HepG2 (cell line): ENCODE results near the gene HINT1. TPM values are rescaled to one million over a fixed set of nuclear protein-coding genes. Genes with fewer than 3 reads are reported as not detected.

Experiments used
- ATAC-seq: fragments of 200-7000 bp; cut with Tn5 transposase; 3 replicates; pipeline ENCODE4 v1.9.1; 2020; ENCODE audit warnings: mild to moderate bottlenecking, moderate library complexity
- BruUV-seq: library from RNA; stranded (reverse); fragments of 400-500 nt; replicated peaks from 2 replicates; lab custom pipeline; 2021; lab: Mats Ljungman, UMichigan
- CTCF ChIA-PET: fragments of 300-600 bp; formaldehyde crosslinking; extraction: SDS; loops from one replicate; lab custom pipeline; 2021; ENCODE audit warnings: low total read pairs, inconsistent platforms, low intra/inter-chr PET ratio; lab: Yijun Ruan, JAX
- POLR2A ChIA-PET: fragments of 350-600 bp; sonication (Branson Sonifier 250); formaldehyde crosslinking; loops from one replicate; lab custom pipeline; 2020; ENCODE audit warnings: antibody characterized with exemption, inconsistent platforms; lab: Yijun Ruan, JAX
- DNase-seq: peaks from one replicate; pipeline ENCODE4 v3.0.0-alpha.2; 2015; ENCODE audit warnings: low spot score
- FAIRE-seq: peaks from 3 replicates; lab custom pipeline; 2011; peaks lifted over from hg19 to GRCh38; lab: Jason Lieb, UNC
- H2AFZ ChIP-seq: one replicate; pipeline ENCODE4 v1.6.1; 2011; ENCODE audit warnings: low read length, inconsistent platforms
- H3K27ac ChIP-seq: fragments of 300-600 bp; 3 replicates; pipeline ENCODE4 v1.8.0; 2011; ENCODE audit warnings: mixed run types, mild to moderate bottlenecking, mixed read lengths, low read length, inconsistent platforms; ENCODE audit not compliant: insufficient read depth; ENCODE audit errors: extremely low read length
- H3K27me3 ChIP-seq, 2 experiments: fragments of 200-600 bp in 1 of 2; 2 replicates in 1 of 2; 3 replicates in 1 of 2; pipeline versions ENCODE4 v1.6.0 to v1.8.0; 2011; ENCODE audit warnings: low read length in 2 of 2, mild to moderate bottlenecking in 2 of 2, moderate library complexity in 2 of 2, inconsistent platforms in 1 of 2; ENCODE audit not compliant: insufficient read depth in 2 of 2, control insufficient read depth in 1 of 2
- H3K36me3 ChIP-seq, 2 experiments: fragments of 200-600 bp in 1 of 2; replicated peaks in 1 of 2; 2 replicates in 1 of 2; 3 replicates in 1 of 2; pipeline versions ENCODE4 v1.5.1 to v1.8.0; 2011; ENCODE audit warnings: low read length in 2 of 2, inconsistent platforms in 1 of 2; ENCODE audit not compliant: insufficient read depth in 2 of 2, control insufficient read depth in 1 of 2
- H3K4me1 ChIP-seq: 2 replicates; pipeline ENCODE4 v1.5.1; 2012; ENCODE audit warnings: low read length, inconsistent platforms; ENCODE audit not compliant: insufficient read depth
- H3K4me2 ChIP-seq: 2 replicates; pipeline ENCODE4 v1.6.0; 2011; ENCODE audit warnings: low read depth, low read length, inconsistent platforms
- H3K4me3 ChIP-seq, 3 experiments: fragments of 200-600 bp in 1 of 3; sonication (generic), shearing (Covaris generic) in 1 of 3; replicated peaks in 1 of 3; 2 replicates each; pipeline ENCODE4 v1.5.1; 2011 to 2016; ENCODE audit warnings: low read length in 3 of 3, inconsistent platforms in 2 of 3, low read depth in 2 of 3, mild to moderate bottlenecking in 2 of 3, control low read depth in 1 of 3, mixed read lengths in 1 of 3; ENCODE audit not compliant: insufficient read depth in 1 of 3
- H3K79me2 ChIP-seq: one replicate; pipeline ENCODE4 v1.6.1; 2011; ENCODE audit warnings: low read length, inconsistent platforms; ENCODE audit not compliant: insufficient read depth
- H3K9ac ChIP-seq: 2 replicates; pipeline ENCODE4 v1.6.0; 2011; ENCODE audit warnings: mild to moderate bottlenecking, low read depth, low read length, inconsistent platforms; ENCODE audit not compliant: insufficient read depth
- H3K9me3 ChIP-seq: 2 replicates; pipeline ENCODE4 v1.5.1; 2012; ENCODE audit warnings: mild to moderate bottlenecking, low read length
- H4K20me1 ChIP-seq: 2 replicates; pipeline ENCODE4 v1.6.0; 2011; ENCODE audit warnings: inconsistent platforms, mild to moderate bottlenecking, low read length, moderate library complexity; ENCODE audit not compliant: insufficient read depth
- BRCA1 ChIP-seq: sonication (generic); formaldehyde crosslinking; IDR thresholded peaks from 2 replicates; pipeline ENCODE4 v1.4.0; 2020; ENCODE audit warnings: missing genetic modification reagents
- CHD2 ChIP-seq: IDR thresholded peaks from 2 replicates; pipeline ENCODE4 v1.6.1; 2011; ENCODE audit warnings: low read depth, low read length, improper control_type of control experiment
- HNRNPLL ChIP-seq: fragments of 200-400 bp; formaldehyde crosslinking; IDR thresholded peaks from 2 replicates; pipeline ENCODE4 v1.6.1; 2017; ENCODE audit warnings: mild to moderate bottlenecking, low read depth, low read length; ENCODE audit not compliant: poor library complexity, severe bottlenecking
- SETDB1 ChIP-seq: sonication (generic); formaldehyde crosslinking; IDR thresholded peaks from 2 replicates; pipeline ENCODE4 v1.5.1; 2020; ENCODE audit warnings: missing genetic modification reagents, mild to moderate bottlenecking, borderline replicate concordance
- SOX13 ChIP-seq, 3 experiments: fragments of 450-650 bp in 1 of 3; sonication (generic) in 1 of 3; formaldehyde crosslinking in 1 of 3; IDR thresholded peaks in 2 of 3; conservative IDR thresholded peaks in 1 of 3; 2 replicates each; pipeline versions ENCODE4 v1.5.0 to v1.6.1; 2016 to 2020; ENCODE audit warnings: antibody characterized with exemption in 1 of 3, mild to moderate bottlenecking in 1 of 3, missing compliant biosample characterization in 1 of 3, missing genetic modification reagents in 1 of 3, moderate library complexity in 1 of 3
- TAF15 ChIP-seq: fragments of 200-400 bp; formaldehyde crosslinking; IDR thresholded peaks from one replicate; pipeline ENCODE4 v1.6.1; 2018; ENCODE audit warnings: mild to moderate bottlenecking, low read depth, low read length; ENCODE audit not compliant: poor library complexity, severe bottlenecking
- TRIM24 ChIP-seq: sonication (generic); formaldehyde crosslinking; IDR thresholded peaks from 2 replicates; pipeline ENCODE4 v1.8.0; 2022; ENCODE audit warnings: mild to moderate bottlenecking, missing genetic modification reagents
- ZNF235 ChIP-seq: sonication (generic); formaldehyde crosslinking; IDR thresholded peaks from 2 replicates; pipeline ENCODE4 v1.8.1; 2023; ENCODE audit warnings: mild to moderate bottlenecking, missing genetic modification reagents, borderline replicate concordance
- ZNF577 ChIP-seq: sonication (generic); formaldehyde crosslinking; IDR thresholded peaks from 2 replicates; pipeline ENCODE4 v1.4.0; 2020; ENCODE audit warnings: mild to moderate bottlenecking, low read depth, missing genetic modification reagents, borderline replicate concordance
- WGBS: methylation state at CpG from one replicate; pipeline ENCODE4 v1.1.6; 2017; ENCODE audit warnings: low lambda C conversion rate; 5-methylcytosine and 5-hydroxymethylcytosine counted together
- in situ Hi-C: cut with HindIII; loops from 2 replicates; pipeline ENCODE4 v1.10.0; 2017; ENCODE audit warnings: low pct_unique_long_range_greater_than_20kb; ENCODE audit not compliant: extremely low pct_ligation_motif_present
- intact Hi-C: fragments of 100-400 bp; cut with micrococcal nuclease; formaldehyde crosslinking; loops from one replicate; pipeline ENCODE4 v1.10.0; 2022; ENCODE audit not compliant: unreplicated experiment
- polyA plus RNA-seq, 8 experiments: library from polyadenylated mRNA; depleted of rRNA in 3 of 8; stranded (reverse) in 7 of 8; unstranded in 1 of 8; fragments of >200 nt; fragmentation: Illumina TruSeq in 4 of 8; extraction: Trizol in 4 of 8; gene quantifications; 2 replicates each; pipeline versions ENCODE4 v1.2.1 to v1.2.3, GENCODE V29; 2011 to 2016; ENCODE audit warnings: low read depth in 4 of 8, missing spikeins in 1 of 8, mixed read lengths in 1 of 8; ENCODE audit not compliant: insufficient read depth in 1 of 8
- total RNA-seq, 5 experiments: library from RNA; depleted of rRNA; stranded (reverse); fragments of >200 nt; fragmentation: Illumina TruSeq; extraction: Trizol; gene quantifications; 2 replicates each; pipeline ENCODE4 v1.2.3, GENCODE V29; 2016; ENCODE audit warnings: low read depth in 1 of 5
- TF ChIP-seq, protein P1 (sequence below), 2 experiments: fragments of 450-650 bp in 1 of 2; sonication (generic) in 1 of 2; formaldehyde crosslinking in 1 of 2; IDR thresholded peaks; 2 replicates each; pipeline versions ENCODE4 v1.6.1 to v1.8.0; 2016 to 2022; ENCODE audit warnings: antibody characterized with exemption in 1 of 2, mild to moderate bottlenecking in 1 of 2, missing genetic modification reagents in 1 of 2
- TF ChIP-seq, protein P2 (sequence below): sonication (generic); formaldehyde crosslinking; IDR thresholded peaks from 2 replicates; pipeline ENCODE4 v1.5.1; 2020; ENCODE audit warnings: missing genetic modification reagents, mild to moderate bottlenecking, borderline replicate concordance

Gene HINT1
- total and polyA plus RNA-seq, 2 of the 13 experiments (the other 11 are each of a cell fraction or from before 2014, with no cell fraction given) = 428 to 997 TPM

DNA sequence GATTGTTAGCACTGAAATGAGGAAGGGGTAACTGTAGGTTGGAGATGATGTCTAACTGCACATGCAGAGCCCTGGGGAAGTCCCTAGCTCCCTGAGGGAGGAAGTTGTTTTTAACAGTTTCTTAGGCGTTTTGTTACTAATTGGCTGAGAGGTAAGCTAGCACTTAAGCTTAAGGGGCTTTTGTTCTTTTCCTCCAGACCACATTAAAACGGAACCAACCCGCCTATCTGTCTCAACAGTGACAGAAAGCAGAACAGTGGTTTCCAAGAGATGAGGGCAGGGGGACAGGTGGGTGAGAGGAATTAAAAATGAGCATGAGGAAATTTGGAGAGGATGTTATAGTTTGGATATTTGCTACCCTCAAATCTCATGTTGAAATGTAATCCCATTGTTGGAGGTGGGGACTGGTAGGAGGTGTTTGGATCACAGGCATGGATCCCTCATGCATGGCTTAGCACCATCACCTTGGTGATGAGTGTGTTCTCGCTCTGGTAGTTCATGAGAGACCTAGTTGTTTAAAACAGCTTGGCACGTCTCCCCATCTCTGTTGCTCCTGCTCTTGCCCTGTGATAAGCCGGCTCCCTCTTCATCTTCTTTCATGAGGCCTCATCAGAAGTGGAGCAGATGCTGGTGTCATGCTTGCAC is 44.6 kb upstream of the HINT1 start:
- no peaks in the 10 kb centered on the region for H3K4me1 ChIP-seq
- no peaks in the 10 kb centered on the region for H3K36me3 ChIP-seq
- no peak overlapping the region for H3K27ac ChIP-seq
- H3K27me3 ChIP-seq = no peaks in the 10 kb centered on the region; a peak in 1 of 5 replicates
- no peak for FAIRE-seq
- no peak for ATAC-seq
- no peak overlapping the region for H3K4me2 ChIP-seq
- H3K9ac ChIP-seq = no peak overlapping the region
- intact Hi-C loops = no loop called here
- ChIA-PET POLR2A (no interaction called here), CTCF (no interaction called here)
- no peak overlapping the region for H2AFZ ChIP-seq
- H3K9me3 ChIP-seq = no peaks in the 10 kb centered on the region
- H4K20me1 ChIP-seq = no peaks in the 10 kb centered on the region
- no peaks in the 10 kb centered on the region for H3K79me2 ChIP-seq
- no peak overlapping the region for H3K4me3 ChIP-seq
- no TSS peak for BruUV-seq
- no peak for DNase-seq
- WGBS = 23% methylated on average over 6 of the region's 6 CpGs
- in situ Hi-C loops = no loop called here
- TF ChIP-seq ZNF577 (no peak), TAF15 (no peak), SETDB1 (CRISPR knock-in tag) (no peak), SOX13 (IDR thresholded peaks at IDR 0.05) (no peak), SOX13 (CRISPR knock-in tag; conservative IDR thresholded peaks at IDR 0.05 in 1 of 2, IDR thresholded peaks at IDR 0.05 in 1 of 2) (no peak), ZNF235 (CRISPR knock-in tag) (no peak), TRIM24 (CRISPR knock-in tag) (no peak), BRCA1 (CRISPR knock-in tag) (no peak), HNRNPLL (no peak), CHD2 (no peak)
- TF ChIP-seq, protein P1, sequence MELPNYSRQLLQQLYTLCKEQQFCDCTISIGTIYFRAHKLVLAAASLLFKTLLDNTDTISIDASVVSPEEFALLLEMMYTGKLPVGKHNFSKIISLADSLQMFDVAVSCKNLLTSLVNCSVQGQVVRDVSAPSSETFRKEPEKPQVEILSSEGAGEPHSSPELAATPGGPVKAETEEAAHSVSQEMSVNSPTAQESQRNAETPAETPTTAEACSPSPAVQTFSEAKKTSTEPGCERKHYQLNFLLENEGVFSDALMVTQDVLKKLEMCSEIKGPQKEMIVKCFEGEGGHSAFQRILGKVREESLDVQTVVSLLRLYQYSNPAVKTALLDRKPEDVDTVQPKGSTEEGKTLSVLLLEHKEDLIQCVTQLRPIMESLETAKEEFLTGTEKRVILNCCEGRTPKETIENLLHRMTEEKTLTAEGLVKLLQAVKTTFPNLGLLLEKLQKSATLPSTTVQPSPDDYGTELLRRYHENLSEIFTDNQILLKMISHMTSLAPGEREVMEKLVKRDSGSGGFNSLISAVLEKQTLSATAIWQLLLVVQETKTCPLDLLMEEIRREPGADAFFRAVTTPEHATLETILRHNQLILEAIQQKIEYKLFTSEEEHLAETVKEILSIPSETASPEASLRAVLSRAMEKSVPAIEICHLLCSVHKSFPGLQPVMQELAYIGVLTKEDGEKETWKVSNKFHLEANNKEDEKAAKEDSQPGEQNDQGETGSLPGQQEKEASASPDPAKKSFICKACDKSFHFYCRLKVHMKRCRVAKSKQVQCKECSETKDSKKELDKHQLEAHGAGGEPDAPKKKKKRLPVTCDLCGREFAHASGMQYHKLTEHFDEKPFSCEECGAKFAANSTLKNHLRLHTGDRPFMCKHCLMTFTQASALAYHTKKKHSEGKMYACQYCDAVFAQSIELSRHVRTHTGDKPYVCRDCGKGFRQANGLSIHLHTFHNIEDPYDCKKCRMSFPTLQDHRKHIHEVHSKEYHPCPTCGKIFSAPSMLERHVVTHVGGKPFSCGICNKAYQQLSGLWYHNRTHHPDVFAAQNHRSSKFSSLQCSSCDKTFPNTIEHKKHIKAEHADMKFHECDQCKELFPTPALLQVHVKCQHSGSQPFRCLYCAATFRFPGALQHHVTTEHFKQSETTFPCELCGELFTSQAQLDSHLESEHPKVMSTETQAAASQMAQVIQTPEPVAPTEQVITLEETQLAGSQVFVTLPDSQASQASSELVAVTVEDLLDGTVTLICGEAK (IDR thresholded peaks at IDR 0.05) = no peak
- TF ChIP-seq, protein P1 (CRISPR knock-in tag; IDR thresholded peaks at IDR 0.05) = no peak
- TF ChIP-seq, protein P2, sequence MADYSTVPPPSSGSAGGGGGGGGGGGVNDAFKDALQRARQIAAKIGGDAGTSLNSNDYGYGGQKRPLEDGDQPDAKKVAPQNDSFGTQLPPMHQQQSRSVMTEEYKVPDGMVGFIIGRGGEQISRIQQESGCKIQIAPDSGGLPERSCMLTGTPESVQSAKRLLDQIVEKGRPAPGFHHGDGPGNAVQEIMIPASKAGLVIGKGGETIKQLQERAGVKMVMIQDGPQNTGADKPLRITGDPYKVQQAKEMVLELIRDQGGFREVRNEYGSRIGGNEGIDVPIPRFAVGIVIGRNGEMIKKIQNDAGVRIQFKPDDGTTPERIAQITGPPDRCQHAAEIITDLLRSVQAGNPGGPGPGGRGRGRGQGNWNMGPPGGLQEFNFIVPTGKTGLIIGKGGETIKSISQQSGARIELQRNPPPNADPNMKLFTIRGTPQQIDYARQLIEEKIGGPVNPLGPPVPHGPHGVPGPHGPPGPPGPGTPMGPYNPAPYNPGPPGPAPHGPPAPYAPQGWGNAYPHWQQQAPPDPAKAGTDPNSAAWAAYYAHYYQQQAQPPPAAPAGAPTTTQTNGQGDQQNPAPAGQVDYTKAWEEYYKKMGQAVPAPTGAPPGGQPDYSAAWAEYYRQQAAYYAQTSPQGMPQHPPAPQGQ (CRISPR knock-in tag) = no peak
